BJ (cell line): Measurements from ENCODE around the gene BEST1. TPM values are rescaled to one million over a fixed set of nuclear protein-coding genes. Genes with fewer than 3 reads are reported as not detected.
A peak's percentile ranks its signal among the peaks of the same experiment; 100 is the strongest.

Experiments used
- CTCF ChIA-PET: fragments of 350-600 bp; formaldehyde crosslinking; extraction: SDS; loops from one replicate; lab custom pipeline; 2021; ENCODE audit warnings: antibody characterized with exemption, inconsistent platforms; lab: Yijun Ruan, JAX
- POLR2A ChIA-PET: fragments of 300-600 bp; sonication (Branson Sonifier 250); formaldehyde crosslinking; extraction: SDS; loops from one replicate; lab custom pipeline; 2021; ENCODE audit warnings: antibody characterized with exemption; lab: Charles Lee
- DNase-seq: peaks from one replicate; pipeline ENCODE4 v3.0.0-alpha.2; 2011; ENCODE audit warnings: low read depth
- H3K27me3 ChIP-seq: 2 replicates; pipeline ENCODE4 v1.6.0; 2011; ENCODE audit warnings: low read length; ENCODE audit not compliant: control insufficient read depth, insufficient read depth
- H3K36me3 ChIP-seq: 2 replicates; pipeline ENCODE4 v1.5.1; 2011; ENCODE audit warnings: low read length; ENCODE audit not compliant: control insufficient read depth, insufficient read depth
- H3K4me3 ChIP-seq: 2 replicates; pipeline ENCODE4 v1.5.1; 2011; ENCODE audit warnings: low read depth, mild to moderate bottlenecking, control low read depth, low read length
- CTCF ChIP-seq: IDR thresholded peaks from 2 replicates; pipeline ENCODE4 v1.5.1; 2011; ENCODE audit warnings: low read depth, mild to moderate bottlenecking, control low read depth, inconsistent platforms, low read length, moderate library complexity; ENCODE audit not compliant: insufficient read depth
- polyA plus RNA-seq: library from polyadenylated mRNA; depleted of rRNA; stranded (reverse); fragments of >200 nt; gene quantifications from 2 replicates; pipeline ENCODE4 v1.2.3, GENCODE V29; 2011

Gene BEST1
- polyA plus RNA-seq, 1 experiment, result 6.4 TPM

GRCh38 chr11:61967116-61967923 lies 17.2 kb downstream of the BEST1 start, which contains the start of gene FTH1:
TSS of gene FTH1 (minus strand) at chr11:61967634. CDS start at chr11:61967425, 209 bp downstream.
- DNase-seq, result peak; percentile 51
- TF ChIP-seq CTCF, result no peak
- peak within 1 kb of the TSS; percentile 83 for H3K4me3 ChIP-seq
- H3K27me3 ChIP-seq, result no peaks in the 10 kb centered on the region
- POLR2A ChIA-PET, result interaction anchor here (0.6 to 1.3 kb wide), 5 partner anchors 19 to 114 kb away, joined by 3 to 7 read pairs (median 3); no protein-coding TSS in a partner anchor
- peaks cover 15% of the 10 kb centered on the region for H3K36me3 ChIP-seq
- CTCF ChIA-PET, result interaction anchor here (0.5 to 5.9 kb wide), 8 partner anchors 20 to 141 kb away, joined by 3 to 42 read pairs (median 5); no protein-coding TSS in a partner anchor

DNA sequence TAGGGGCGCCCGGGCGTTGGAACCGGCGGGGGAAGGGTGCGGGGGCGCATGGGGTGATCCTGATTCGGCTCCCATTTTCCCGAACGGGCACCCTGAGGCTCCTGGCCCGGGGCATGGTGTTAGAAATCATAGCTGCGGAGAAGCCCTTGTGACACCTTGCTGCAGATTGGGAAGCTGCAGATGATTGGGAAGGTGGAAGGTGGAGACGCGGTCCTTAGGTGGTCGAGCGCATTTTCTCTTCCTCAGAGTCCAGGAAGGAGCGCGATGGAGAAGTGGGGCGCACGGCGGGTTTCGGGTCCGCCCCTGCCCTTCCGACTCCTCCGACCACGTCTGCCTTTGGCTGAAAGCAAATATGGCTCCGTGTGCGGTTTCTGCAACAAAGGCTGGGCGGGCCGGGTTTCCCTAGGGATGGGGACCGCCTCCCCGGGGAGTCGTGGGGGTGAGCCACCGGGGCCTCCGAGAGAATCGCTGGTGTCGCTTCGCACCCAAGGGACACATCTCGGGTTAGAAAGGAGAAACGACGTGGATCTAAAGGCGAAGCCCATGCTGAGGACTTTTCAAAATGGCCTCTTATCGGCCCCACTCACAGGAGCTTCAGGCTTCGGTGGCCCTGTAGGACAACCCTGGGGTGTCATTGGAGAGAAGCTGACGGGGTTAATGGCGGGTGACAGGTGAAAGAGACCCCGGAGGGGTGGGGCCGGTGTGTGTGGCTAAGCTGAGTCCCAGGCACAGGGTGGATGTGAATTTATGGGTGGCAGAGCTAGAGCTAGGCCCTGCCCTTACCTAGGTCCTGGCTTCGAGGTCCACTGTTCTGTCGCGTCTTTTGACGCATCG lies 18.0 kb downstream of the BEST1 start:
- Histone ChIP-seq H3K4me3 (peak overlapping the region; percentile 83), H3K36me3 (peaks cover 14% of the 10 kb centered on the region), H3K27me3 (no peaks in the 10 kb centered on the region)
- POLR2A ChIA-PET, result interaction anchor here (0.7 to 1.3 kb wide), 4 partner anchors 20 to 114 kb away, joined by 3 to 7 read pairs (median 3); no protein-coding TSS in a partner anchor
- no peak for DNase-seq
- CTCF ChIA-PET, result interaction anchor here (0.7 to 5.9 kb wide), 7 partner anchors 21 to 140 kb away, joined by 3 to 42 read pairs (median 6); no protein-coding TSS in a partner anchor
- no peak for TF ChIP-seq CTCF

DNA sequence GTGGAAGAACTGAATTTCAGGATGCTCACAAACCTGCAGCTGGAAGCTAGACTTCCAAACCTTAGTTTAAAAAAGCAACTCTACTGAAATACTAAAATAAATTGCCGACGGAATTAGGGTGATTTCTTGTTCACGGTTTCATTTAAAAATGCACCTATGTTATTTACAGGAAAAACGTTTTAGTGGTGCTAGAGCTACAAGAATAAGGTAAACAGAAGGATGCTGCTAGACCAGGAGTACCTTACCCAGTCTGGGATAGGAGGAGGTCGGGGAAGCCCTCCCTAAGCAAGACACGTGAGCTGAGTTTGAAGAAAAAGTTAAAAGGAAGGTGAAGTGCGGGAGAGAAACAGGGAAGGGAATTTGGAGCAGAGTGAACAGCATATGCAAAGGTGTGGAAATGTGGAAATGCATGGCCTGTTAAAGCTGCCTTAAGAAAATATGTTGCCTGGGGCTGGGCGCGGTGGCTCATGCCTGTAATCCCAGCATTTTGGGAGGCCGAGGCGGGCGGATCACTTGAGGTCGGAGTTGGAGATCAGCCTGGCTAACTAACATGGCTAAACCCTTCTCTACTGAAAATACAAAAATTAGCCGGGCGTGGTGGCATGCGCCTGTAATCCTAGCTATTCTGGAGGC lies 18.7 kb downstream of the BEST1 start:
- DNase-seq, result no peak
- no peaks in the 10 kb centered on the region for H3K27me3 ChIP-seq
- CTCF ChIA-PET, result interaction anchor here (1.3 to 5.9 kb wide), 4 partner anchors 21 to 113 kb away, joined by 6 to 42 read pairs (median 16); no protein-coding TSS in a partner anchor
- peak overlapping the region; percentile 83 for H3K4me3 ChIP-seq
- peaks cover 11% of the 10 kb centered on the region for H3K36me3 ChIP-seq
- POLR2A ChIA-PET, result interaction anchor here (1.3 kb wide), 1 partner anchor 113 kb away, joined by 7 read pairs; no protein-coding TSS in a partner anchor
- no peak for TF ChIP-seq CTCF

DNA sequence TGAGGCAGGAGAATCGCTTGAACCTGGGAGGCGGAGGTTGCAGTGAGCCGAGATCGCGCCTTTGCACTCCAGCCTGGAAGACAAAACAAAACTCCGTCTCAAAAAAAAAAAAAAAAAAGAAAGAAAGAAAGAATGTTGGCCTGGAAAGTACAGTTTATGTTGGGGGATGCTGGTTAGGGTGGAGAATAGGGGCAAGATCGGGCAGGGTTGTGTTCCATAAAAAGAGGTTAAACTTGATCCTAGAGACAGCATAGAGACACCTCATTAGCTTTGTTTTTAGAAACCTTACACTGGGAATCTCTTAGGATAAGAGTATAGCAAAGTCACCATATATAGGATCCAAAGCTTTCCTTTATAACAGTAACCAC lies 19.2 kb downstream of the BEST1 start:
- no peak for DNase-seq
- Histone ChIP-seq H3K36me3 (peaks cover 9% of the 10 kb centered on the region), H3K27me3 (no peaks in the 10 kb centered on the region), H3K4me3 (no peak overlapping the region)
- CTCF ChIA-PET, result interaction anchor here (4.2 to 5.9 kb wide), 2 partner anchors 22 to 113 kb away, joined by 18 to 42 read pairs; no protein-coding TSS in a partner anchor
- POLR2A ChIA-PET, result no interaction called here
- no peak for TF ChIP-seq CTCF
